SH-SY5Y (cell line): ENCODE results near the gene ZNF90.

Experiments
- GATA2 ChIP-seq: IDR thresholded peaks from 2 replicates; pipeline ENCODE4 v1.6.1; 2011; ENCODE audit warnings: mild to moderate bottlenecking, low read depth, low read length
- GATA3 ChIP-seq: IDR thresholded peaks from 2 replicates; pipeline ENCODE4 v1.6.1; 2011; ENCODE audit warnings: low read depth, mild to moderate bottlenecking, low read length, moderate library complexity

ZNF90 gene

DNA sequence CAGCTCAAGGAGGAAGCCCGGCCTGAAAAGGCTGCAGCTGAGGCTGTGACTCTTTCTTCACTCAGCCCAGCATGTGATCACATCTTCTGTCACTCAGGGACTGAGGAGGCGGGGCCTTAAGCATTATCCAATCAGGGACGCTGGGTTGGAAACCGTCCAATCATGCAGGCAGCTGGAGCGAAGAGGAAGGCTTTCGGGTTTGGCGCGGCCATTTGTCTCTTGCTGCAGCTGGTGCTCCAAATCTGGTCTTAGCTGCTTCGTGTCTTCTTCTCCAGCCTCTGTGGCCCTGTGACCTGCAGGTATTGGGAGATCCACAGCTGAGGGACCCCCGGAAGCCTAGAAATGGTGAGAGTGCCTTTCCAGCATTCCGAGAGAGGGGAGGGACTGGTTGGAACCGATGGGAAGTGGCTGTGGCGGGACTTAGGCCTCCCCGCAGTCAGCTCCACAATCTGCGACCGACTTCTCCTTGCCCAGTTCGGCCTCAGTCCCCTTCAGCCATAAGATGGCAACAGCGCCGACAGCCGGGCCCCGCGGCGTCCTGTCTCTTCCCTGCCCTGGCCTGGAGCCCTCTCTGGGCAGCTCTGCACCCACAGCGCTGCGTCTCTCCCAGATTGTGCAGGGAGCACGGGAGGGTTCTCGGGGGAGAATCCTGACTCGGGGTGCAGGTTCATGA is at the start of gene ZNF90:
TSS of gene ZNF90 (plus strand) at position 210 of the 673 bp plus-strand sequence. CDS start at position 343, 133 bp downstream.
- TF ChIP-seq GATA2 (no peak), GATA3 (no peak)

DNA sequence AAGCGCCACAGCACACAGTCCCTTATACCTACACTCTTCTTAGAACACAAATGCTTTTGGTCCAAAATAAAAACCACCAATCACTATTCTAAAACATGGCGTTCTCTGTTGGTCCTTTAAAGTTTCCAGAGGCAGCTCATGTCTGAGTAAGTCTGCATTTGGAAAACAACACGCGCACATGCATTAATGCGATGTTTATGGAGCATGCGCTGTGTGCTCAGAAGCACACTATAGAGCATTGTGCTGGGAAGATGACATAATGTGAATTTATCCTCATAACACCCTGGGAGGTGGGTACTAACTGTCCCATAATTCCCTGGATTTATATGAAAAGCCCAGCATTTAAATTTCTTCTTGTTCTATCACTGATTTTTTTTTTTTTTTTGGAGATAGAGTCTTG is 49.2 kb upstream of the ZNF90 start:
- TF ChIP-seq GATA3 (no peak), GATA2 (no peak)

DNA sequence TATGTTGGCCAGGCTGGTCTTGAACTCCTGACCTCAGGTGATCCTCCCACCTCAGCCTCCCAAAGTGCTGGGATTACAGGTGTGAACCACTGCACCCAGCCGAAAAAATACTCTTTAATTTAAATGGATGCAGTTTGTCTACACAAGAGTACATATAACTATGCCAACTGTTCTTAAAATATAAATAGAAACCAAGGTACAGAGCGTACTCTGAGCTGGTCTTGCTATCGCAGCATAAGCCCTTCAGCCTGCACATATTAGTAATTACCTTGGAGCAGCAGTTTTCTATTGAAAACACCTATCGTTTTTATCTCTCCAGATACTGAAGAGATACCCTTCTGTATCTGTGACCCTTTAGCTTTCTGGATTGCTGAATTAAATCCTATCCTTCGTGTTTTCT is 41.9 kb upstream of the ZNF90 start:
- TF ChIP-seq GATA3 (no peak), GATA2 (no peak)

DNA sequence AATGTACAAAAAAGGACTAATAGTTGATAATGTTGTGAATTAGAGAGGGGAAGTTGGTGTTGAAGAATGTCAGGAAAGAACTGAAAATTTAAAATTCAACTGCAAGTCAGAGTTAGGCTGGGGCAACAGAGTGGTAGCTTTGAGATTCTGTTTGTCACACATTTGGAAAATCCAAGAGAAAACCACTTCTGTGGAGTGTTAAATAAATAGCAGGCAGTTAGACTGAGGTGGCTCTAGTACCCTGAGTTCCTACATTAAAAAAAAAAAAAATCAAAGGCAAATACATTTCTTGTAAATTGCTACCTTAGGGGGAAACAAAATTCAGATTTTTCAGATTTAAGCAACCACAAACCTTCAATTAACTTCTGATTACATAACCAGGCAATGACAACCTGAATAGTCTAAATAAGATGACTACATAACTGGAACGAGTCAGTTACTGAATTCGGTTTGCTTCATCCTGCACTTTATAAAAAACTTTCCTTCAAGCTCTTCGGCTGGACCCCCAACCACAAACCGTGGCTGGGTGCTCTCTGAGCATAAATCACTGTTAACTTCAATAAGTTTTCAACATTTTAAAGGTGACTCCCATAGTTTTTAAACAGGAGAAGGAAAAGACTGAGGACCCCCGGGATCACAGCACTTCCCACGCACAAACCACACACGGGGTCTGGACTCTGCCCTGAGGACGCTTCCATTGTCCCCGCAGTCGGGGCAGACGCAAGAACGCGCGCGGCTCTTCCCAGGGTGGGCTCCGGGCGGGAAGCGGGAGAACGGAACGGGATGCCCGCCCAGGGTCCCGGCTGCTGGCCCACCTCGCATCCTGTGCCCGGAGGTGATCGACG is 39.2 kb upstream of the ZNF90 start:
- TF ChIP-seq GATA2: no peak
- no peak for TF ChIP-seq GATA3

GRCh38 chr19:20039203-20039723 is 38.5 kb upstream of the ZNF90 start, which contains the start of gene ZNF682:
ZNF682 (minus strand) TSS chr19:20039505; CDS start chr19:20039345, 160 bp downstream.
- TF ChIP-seq GATA2: no peak
- TF ChIP-seq GATA3: no peak

GRCh38 chr19:20044663-20045062 is 33.1 kb upstream of the ZNF90 start:
- TF ChIP-seq GATA2 (no peak), GATA3 (no peak)

- TF ChIP-seq GATA2 (no peak), GATA3 (no peak)
Observed at GRCh38 chr19:20051841-20052768, 25.7 kb upstream of the ZNF90 start.

- no peak for TF ChIP-seq GATA3
- no peak for TF ChIP-seq GATA2
Observed at GRCh38 chr19:20060282-20060681, 17.5 kb upstream of the ZNF90 start.

- TF ChIP-seq GATA2: no peak
- TF ChIP-seq GATA3: no peak
Observed at GRCh38 chr19:20066861-20067260, 10.9 kb upstream of the ZNF90 start.

DNA sequence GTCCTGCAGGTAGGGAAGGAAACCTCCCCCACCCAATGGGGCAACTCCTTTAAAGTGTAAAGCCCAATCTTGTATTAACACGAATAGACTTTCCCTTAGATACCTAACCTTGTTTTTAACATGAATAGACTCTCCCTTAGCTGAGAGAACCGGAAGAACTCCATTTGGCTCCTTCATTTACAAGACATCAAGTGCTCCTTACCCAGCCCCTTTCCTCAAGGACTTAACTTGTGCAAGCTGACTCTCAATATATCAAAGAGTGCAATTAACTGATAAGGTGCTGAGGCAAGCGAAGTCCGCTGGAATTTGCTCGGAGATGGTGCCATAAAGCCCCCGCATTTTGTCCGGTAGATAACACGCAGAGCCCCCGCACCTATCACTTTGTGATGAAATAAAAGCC is 9.9 kb upstream of the ZNF90 start:
- TF ChIP-seq GATA2: no peak
- no peak for TF ChIP-seq GATA3

DNA sequence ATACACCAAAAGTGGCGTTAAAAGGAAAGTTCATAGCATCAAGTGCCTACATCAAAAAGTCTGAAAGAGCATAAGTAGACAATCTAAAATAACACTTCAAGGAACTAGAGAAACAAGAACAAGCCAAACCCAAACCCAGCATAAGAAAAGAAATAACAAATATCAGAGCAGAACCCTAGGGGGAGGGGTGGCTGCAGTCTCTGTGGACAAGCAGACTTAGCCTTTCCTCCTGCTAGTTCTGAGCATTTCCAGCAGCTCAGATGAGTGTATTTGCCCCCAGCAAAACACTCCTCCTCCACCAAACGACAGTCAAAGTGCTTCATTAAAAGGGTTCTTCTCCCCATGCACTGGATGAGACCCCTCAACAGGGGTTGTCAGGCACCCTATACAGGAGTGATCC is 7.1 kb upstream of the ZNF90 start:
- TF ChIP-seq GATA3: no peak
- no peak for TF ChIP-seq GATA2

- no peak for TF ChIP-seq GATA2
- no peak for TF ChIP-seq GATA3
Observed at GRCh38 chr19:20072936-20073335, 4.9 kb upstream of the ZNF90 start.

- TF ChIP-seq GATA3 (no peak), GATA2 (no peak)
Observed at GRCh38 chr19:20078581-20079031, 806 bp downstream of the ZNF90 start.

DNA sequence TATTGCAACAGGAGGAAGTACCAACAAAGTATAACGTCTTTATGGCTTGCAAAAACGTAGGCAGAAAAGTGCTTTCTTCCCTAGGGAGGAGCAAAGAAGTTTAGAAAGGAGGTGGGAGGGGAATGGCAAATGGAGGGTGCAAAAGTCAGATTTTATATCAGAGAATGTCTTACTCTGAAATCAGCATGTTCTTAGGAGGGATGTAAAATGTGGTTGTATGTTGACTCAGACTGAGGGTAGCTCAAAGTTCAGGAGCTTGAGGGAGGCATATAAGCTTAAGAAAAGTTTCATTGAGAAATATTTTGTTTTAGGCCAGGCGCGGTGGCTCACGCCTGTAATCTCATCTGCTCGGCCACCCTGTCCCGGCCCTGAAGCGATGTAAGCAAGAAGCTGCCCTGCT is 1.7 kb downstream of the ZNF90 start:
- TF ChIP-seq GATA3 (no peak), GATA2 (no peak)

DNA sequence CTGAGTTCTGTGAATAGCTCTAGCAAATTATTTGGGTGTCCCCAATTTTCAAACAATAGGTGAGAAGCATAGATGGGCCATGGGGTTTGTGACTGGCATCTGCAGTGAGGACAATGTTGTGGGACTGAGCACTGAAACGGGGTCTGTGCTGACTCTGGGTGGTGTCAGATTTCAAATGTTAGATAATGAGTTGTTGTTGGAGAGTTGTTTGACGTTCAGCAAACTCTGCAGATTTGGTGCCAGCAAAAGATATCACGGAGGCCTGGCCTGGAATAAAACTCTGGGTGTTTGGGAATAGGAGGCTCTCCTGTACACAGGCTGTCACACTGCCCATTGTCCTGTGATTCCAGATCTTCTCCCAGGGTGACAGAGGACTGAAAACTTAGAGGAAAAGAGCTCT is 2.9 kb downstream of the ZNF90 start:
- no peak for TF ChIP-seq GATA3
- no peak for TF ChIP-seq GATA2
